Vagina (tissue), 2 donors: ENCODE results near the gene TNS1. TPM values are rescaled to one million over a fixed set of nuclear protein-coding genes. Genes with fewer than 3 reads are reported as not detected.
A peak's percentile ranks its signal among the peaks of the same experiment; 100 is the strongest.

Source experiments
- DNase-seq, 2 donors: peaks; one replicate each; pipeline ENCODE4 v3.0.0-alpha.2; 2017; ENCODE audit errors: extremely low spot score in 2 of 2
- H3K27ac ChIP-seq: fragments of 200-600 bp; sonication (generic); one replicate; pipeline ENCODE4 v1.5.1; 2019
- H3K27me3 ChIP-seq: fragments of 200-600 bp; sonication (generic); one replicate; pipeline ENCODE4 v1.5.1; 2019
- H3K36me3 ChIP-seq, 2 donors: fragments of 200-600 bp; sonication (generic); one replicate each; pipeline ENCODE4 v1.5.1; 2017 to 2019
- H3K4me1 ChIP-seq: fragments of 200-600 bp; sonication (generic); one replicate; pipeline ENCODE4 v1.5.1; 2019
- H3K4me3 ChIP-seq, 2 donors: fragments of 200-600 bp; sonication (generic); 1 replicate in 1 of 2; 2 replicates in 1 of 2; pipeline ENCODE4 v1.5.1; 2016 to 2019
- H3K9me3 ChIP-seq: fragments of 200-600 bp; sonication (generic); one replicate; pipeline ENCODE4 v1.5.1; 2019
- CTCF ChIP-seq, 3 experiments: fragments of 450-650 bp in 2 of 3; fragments of 200-600 bp in 1 of 3; sonication (generic) in 1 of 3; IDR thresholded peaks; one replicate each; pipeline ENCODE4 v1.5.1; 2017 to 2019; ENCODE audit warnings: antibody characterized with exemption in 3 of 3, mild to moderate bottlenecking in 2 of 3, moderate library complexity in 2 of 3
- POLR2A ChIP-seq, 2 donors: fragments of 450-650 bp; IDR thresholded peaks; one replicate each; pipeline ENCODE4 v1.6.1; 2017; ENCODE audit warnings: antibody characterized with exemption in 2 of 2, mild to moderate bottlenecking in 2 of 2, moderate library complexity in 2 of 2
- POLR2AphosphoS5 ChIP-seq, 2 donors: sonication (generic); formaldehyde crosslinking; IDR thresholded peaks; one replicate each; pipeline ENCODE4 v1.9.0; 2017; ENCODE audit warnings: antibody characterized with exemption in 2 of 2, mild to moderate bottlenecking in 2 of 2, low read depth in 1 of 2; ENCODE audit not compliant: insufficient read depth in 1 of 2
- intact Hi-C: fragments of 100-400 bp; cut with DNase I; formaldehyde crosslinking; loops from one replicate; pipeline ENCODE4 v1.15.1; 2023
- total RNA-seq: library from RNA; depleted of rRNA; stranded (reverse); fragments of >200 nt; gene quantifications from one replicate; pipeline ENCODE4 v1.2.3, GENCODE V29; 2016

TNS1 gene
- total RNA-seq, 1 donor from 2014 or later: 216 TPM

- TF ChIP-seq POLR2A (IDR thresholded peaks at IDR 0.05) (no peak), CTCF (IDR thresholded peaks at IDR 0.05) (no peak), POLR2AphosphoS5 (IDR thresholded peaks at IDR 0.05; ENCODE audit: insufficient read depth in 1 of 2, low read depth in 1 of 2) (no peak)
- no peaks in the 10 kb centered on the region for H3K9me3 ChIP-seq
- no peaks in the 10 kb centered on the region for H3K36me3 ChIP-seq
- peaks cover 74% of the 10 kb centered on the region for H3K4me1 ChIP-seq
- no peak for DNase-seq
- peak overlapping the region; percentile 83 for H3K27ac ChIP-seq
- no peaks in the 10 kb centered on the region for H3K27me3 ChIP-seq
- peak overlapping the region; percentile 47 to 62 for H3K4me3 ChIP-seq
- intact Hi-C loops: loop anchor here (5.0 kb wide), 1 partner anchor 36 kb away; no protein-coding TSS in a partner anchor
Measured at GRCh38 chr2:217977840-217978535, 24.8 kb downstream of the TNS1 start.

GRCh38 chr2:217976301-217976700, 26.5 kb downstream of the TNS1 start:
- no peak overlapping the region for H3K4me3 ChIP-seq
- H3K4me1 ChIP-seq: peaks cover 81% of the 10 kb centered on the region
- no peaks in the 10 kb centered on the region for H3K36me3 ChIP-seq
- no peaks in the 10 kb centered on the region for H3K27me3 ChIP-seq
- H3K27ac ChIP-seq: peak overlapping the region; percentile 54
- H3K9me3 ChIP-seq: no peaks in the 10 kb centered on the region
- intact Hi-C loops: loop anchor here (5.0 kb wide), 1 partner anchor 34 kb away; no protein-coding TSS in a partner anchor
- DNase-seq: no peak
- TF ChIP-seq POLR2AphosphoS5 (IDR thresholded peaks at IDR 0.05; ENCODE audit: insufficient read depth in 1 of 2, low read depth in 1 of 2) (no peak), POLR2A (IDR thresholded peaks at IDR 0.05) (no peak), CTCF (IDR thresholded peaks at IDR 0.05) (no peak)

- Histone ChIP-seq H3K4me1 (peaks cover 74% of the 10 kb centered on the region), H3K4me3 (no peak overlapping the region)
- no peak for DNase-seq
Measured at GRCh38 chr2:217975626-217976025, 27.2 kb downstream of the TNS1 start.

DNA sequence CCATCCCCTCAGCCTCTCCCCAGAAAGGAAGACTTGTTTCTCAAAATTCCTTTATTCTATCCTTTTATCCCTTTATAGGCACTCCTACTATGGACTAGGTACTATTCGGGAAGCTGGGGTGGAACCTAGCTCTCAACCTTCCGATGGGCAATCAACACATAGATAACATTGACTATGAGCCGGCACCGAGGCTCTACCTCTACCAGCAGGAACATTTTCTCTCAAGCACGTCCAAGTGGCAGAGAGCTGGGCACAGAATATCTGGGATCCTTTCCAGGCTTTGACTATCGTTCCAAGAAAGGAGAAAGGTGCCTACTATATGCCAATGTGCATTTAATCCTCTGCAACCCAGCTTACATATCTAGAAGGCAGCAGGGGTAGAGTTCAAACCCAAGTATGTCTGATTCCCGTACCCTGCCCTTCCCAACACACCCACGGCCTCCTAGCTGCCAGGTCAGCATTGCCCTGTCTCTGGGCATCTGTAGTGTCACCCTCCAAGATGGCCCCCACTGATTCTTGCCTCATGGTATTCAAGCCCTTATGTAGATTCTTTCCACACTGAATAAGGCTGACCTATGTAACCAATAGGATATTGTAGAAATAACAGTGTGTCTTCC, 28.3 kb downstream of the TNS1 start:
- intact Hi-C loops: loop anchor here (5.0 kb wide), 1 partner anchor 32 kb away; no protein-coding TSS in a partner anchor
- Histone ChIP-seq H3K27me3 (no peaks in the 10 kb centered on the region), H3K36me3 (no peaks in the 10 kb centered on the region), H3K4me3 (no peak overlapping the region), H3K27ac (no peak overlapping the region), H3K9me3 (no peaks in the 10 kb centered on the region), H3K4me1 (peaks cover 68% of the 10 kb centered on the region)
- no peak for TF ChIP-seq CTCF (IDR thresholded peaks at IDR 0.05)
- TF ChIP-seq POLR2A (IDR thresholded peaks at IDR 0.05): no peak
- no peak for TF ChIP-seq POLR2AphosphoS5 (IDR thresholded peaks at IDR 0.05; ENCODE audit: insufficient read depth in 1 of 2, low read depth in 1 of 2)
- no peak for DNase-seq

More at GRCh38 chr2:217975626-217976025, 27.2 kb downstream of the TNS1 start:
- no peaks in the 10 kb centered on the region for H3K36me3 ChIP-seq
- intact Hi-C loops: loop anchor here (5.0 kb wide), 1 partner anchor 33 kb away; no protein-coding TSS in a partner anchor
- no peaks in the 10 kb centered on the region for H3K27me3 ChIP-seq
- TF ChIP-seq POLR2A (IDR thresholded peaks at IDR 0.05) (no peak), CTCF (IDR thresholded peaks at IDR 0.05) (no peak), POLR2AphosphoS5 (IDR thresholded peaks at IDR 0.05; ENCODE audit: insufficient read depth in 1 of 2, low read depth in 1 of 2) (no peak)
- H3K27ac ChIP-seq: peak overlapping the region; percentile 54
- H3K9me3 ChIP-seq: no peaks in the 10 kb centered on the region
